Uterus (tissue), 2 donors: ENCODE results near the gene WDR36.

Experiments used
- CTCF ChIP-seq, 4 experiments: fragments of 200-600 bp in 2 of 4; fragments of 450-650 bp in 2 of 4; sonication (generic) in 2 of 4; IDR thresholded peaks; one replicate each; pipeline ENCODE4 v1.5.1; 2016 to 2019; ENCODE audit warnings: antibody characterized with exemption in 4 of 4, mild to moderate bottlenecking in 2 of 4, moderate library complexity in 1 of 4
- POLR2A ChIP-seq, 2 donors: fragments of 450-650 bp; IDR thresholded peaks; one replicate each; pipeline ENCODE4 v1.6.1; 2016; ENCODE audit warnings: antibody characterized with exemption in 2 of 2, mild to moderate bottlenecking in 1 of 2, moderate library complexity in 1 of 2

- no peak for TF ChIP-seq POLR2A (IDR thresholded peaks at IDR 0.05)
- TF ChIP-seq CTCF (IDR thresholded peaks at IDR 0.05): no peak
Observed at GRCh38 chr5:111077678-111078077, 14.5 kb upstream of the WDR36 start.
